Measurements from ENCODE around the gene SOBP.

Gene SOBP

DNA sequence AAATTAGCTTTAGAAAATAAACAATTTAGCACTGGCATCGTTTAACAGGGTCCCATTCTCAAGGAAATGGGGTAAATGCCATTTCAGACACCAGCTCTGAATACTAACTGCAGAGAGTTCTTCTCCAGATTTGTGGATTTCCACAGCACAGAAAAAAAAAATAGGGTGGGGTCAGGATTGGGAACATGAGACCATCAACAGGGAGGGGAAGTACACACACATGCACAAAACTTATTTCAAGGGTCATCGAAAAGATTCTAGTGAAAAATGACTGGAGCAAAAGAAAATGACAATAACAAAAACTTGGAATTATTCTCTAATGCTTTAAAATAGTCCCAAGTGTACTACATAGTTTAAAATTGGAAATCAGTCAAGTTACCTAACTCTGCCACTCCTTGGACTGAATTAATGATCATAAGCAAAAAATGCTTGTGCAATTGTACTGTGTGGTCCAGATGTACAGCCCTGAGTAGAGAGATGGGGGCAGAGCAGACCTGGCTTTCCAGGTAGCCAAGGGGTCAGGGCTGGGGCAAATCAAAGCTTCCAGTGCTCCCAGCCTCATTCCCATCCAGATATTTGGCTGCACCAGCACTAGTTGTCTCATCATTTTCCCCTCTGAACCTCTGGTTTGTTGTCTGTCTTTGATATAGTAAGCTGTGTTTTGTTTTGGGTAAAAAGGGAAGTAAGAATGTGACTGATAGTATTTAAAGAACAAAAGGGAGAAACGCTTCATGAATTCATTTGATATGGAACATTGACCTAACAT, 152.4 kb downstream of the SOBP start:
- FAIRE-seq: no peak

DNA sequence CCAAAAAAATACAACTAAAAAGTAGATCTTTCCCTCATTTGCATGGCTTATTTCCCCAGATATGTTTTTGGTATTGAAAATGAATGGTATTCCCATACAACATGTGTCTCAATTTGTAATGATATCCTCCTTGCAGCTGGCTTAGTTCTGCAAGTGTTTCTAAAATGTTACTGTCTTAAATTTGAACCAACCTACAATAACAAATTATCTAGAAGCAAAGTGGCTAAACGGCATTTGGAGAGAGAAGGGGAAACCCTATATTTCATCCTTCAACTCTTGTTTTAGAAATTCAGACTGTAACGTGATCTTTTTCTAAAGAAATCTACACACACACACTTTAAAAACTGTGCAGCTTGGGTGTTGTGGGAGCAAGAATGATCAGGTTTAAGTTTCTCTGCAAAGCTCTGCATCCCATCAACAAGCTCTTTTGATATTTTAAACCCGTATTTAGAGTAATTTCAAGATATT, 153.0 kb downstream of the SOBP start:
- no peak for FAIRE-seq

DNA sequence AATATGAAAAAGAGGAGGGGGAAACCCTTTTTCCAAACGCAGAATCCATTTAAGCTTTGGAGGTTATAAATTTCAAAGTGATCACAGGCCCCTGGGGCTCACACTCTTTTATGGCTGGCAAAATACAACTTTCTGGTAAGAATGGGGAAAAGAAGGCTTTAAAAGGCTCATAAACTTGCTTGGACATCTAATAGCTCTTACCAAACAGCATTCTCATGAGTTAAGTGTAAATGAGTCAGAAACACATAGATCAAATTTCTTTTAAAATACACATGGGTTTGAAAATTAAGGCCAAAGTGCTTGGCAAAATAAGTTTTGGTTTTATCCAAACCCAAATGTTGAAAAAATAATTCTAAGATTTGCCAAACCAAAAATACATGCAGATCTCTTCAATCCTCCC, 154.6 kb downstream of the SOBP start:
- FAIRE-seq: no peak

DNA sequence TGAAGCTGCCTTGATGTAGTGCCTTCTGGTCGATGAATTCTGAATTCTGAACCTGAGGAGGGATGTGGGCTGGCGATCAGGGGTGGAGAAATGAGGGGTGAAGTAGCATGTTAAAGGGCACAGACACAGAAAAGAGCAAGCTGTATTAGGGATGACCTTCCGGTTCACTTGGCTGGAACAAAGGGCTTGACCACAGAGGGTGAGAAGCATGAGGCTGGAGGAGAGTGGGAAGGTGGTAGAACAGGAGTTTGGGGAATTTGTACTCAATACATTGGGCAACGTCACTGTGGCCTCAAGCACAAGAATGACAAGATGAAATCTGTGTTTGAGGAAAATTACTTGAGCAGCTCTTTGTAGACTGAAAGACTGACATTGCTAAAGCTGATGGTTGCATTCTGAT, 155.8 kb downstream of the SOBP start:
- no peak for FAIRE-seq

DNA sequence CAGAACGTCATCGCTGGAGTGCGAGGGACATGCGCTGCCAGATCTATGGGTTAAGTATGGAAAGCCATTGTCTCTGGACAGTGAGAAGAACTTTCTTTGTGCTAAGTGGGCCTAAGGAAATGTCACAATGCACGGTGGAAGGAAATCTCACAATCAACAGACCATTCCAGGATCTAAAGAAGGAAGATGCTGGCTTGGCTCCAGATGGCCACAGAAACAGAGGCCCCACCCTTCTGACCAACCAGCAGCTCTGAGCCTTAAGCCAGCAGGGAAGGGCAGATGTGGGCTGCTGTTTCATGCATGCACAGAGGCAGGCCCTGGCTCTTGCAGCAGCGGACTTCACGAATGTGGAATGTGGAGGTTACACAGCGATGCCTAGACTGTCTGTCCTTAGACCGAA, 156.3 kb downstream of the SOBP start:
- no peak for FAIRE-seq

DNA sequence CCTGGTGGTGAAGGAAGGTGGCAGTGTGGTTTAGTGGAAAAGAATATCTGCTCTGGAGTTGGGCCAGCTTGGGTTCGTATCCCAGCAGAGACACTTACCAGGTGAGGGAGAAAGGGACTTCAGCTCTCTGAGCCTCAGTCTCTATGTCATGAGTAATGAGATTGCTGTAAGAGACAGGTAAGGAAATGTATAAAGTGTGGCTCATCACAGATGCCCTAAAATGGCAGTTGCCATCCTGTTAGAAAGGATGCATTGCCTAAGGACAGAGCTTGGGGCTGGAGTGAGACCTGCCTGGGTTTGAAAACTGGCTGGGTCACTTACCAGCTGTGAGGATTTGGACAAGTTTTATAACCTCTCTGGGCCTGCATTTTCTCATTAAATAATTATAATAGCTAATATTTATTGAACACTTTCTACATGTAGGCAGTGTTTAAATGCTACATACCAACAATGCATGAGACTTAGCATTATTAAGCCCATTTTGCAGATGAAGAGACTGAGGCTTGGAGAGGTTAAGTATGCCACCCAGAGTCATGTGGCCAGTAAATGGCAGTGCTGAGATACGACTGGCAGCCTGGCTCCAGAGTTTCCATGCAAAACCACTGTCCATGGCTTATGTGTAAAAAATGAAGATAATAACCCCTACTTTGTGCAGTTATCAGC, 157.0 kb downstream of the SOBP start:
- no peak for FAIRE-seq

DNA sequence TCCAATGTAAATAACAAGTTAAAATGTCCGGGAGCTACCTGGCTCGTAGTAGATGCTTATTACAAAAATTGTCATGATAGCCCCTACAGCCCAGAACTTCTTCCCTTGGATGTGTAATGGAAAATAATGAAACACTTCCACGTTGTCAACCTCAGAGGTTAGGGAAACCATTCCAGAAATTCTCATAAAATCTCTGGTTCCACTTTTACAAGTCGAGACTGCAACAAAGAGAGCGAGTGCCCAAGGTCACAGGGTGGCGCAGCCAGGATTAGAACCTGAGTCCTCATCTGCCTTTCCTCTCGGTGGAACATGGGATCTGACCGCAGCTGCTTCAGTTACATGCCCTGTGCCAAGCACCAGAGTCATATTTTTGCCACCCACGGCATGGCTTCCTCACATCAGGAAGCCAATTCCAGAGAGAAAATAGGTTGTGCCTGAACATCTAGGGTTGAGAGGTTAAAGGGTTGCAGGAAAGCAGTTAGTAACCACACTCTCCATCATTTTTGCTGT, 157.6 kb downstream of the SOBP start:
- FAIRE-seq: no peak

DNA sequence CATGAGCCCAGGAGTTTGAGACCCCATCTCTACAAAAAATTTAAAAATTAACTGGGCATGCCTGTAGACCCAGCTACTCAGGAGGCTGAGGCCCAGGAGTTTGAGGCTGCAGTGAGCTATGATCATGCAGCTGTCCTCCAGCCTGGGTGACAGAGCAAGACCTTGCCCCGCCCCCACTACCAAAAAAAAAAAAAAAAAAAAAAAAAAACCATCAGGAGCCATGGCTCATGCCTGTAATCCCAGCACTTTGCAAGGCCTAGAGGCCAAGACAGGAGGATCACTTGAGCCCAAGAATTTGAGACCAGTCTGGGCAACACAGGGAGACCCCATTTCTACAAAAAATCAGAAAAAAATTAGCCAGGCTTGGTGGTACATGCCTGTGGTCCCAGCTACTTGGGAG, 159.1 kb downstream of the SOBP start:
- no peak for FAIRE-seq

DNA sequence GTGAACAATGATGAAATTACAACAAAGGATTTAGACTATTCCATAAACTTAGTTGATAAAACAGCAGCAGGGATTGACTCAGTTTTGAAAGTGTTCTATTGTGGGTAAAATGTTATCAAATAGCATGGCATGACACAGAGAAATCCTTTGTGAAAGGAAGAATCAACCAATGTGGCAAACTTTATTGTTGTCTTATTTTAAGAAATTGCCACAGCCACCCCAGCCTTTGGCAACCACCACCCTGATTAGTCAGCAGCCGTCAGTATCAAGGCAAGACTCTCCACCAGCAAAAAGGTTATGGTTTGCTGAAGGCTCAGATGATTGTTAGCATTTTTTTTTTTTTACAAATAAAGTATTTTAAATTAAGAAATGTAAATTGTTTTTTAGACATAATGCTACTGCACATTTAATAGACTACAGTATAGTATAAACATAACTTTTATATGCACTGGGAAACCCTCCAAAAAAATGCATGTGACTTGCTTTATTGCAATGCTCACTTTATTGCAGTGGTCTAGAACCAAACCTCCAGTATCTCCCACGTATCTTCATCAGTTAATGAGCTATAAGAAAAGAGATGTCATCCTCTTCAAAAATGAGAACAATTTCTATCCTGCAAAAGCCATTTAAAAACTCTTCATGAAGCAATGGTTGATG, 162.7 kb downstream of the SOBP start:
- no peak for FAIRE-seq

DNA sequence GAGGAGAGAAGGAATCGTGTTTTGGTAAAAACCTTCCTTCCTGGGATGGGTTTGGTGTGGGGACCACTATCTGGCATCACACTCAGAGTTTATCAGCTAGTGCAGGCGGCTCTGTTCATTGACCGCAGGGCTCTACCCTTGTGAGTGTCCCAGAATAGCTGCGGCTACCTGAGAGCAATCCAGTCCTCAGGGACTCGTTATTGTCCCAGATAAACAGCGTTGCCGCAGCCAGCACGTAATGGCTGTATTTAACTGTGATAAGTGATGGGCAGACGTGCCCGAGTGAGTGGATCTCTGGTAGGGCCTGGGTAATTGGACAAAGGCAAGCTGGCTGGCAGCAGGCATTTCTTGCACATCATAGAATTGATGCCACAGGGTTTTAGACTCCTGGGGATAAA, 163.3 kb downstream of the SOBP start:
- FAIRE-seq: no peak

DNA sequence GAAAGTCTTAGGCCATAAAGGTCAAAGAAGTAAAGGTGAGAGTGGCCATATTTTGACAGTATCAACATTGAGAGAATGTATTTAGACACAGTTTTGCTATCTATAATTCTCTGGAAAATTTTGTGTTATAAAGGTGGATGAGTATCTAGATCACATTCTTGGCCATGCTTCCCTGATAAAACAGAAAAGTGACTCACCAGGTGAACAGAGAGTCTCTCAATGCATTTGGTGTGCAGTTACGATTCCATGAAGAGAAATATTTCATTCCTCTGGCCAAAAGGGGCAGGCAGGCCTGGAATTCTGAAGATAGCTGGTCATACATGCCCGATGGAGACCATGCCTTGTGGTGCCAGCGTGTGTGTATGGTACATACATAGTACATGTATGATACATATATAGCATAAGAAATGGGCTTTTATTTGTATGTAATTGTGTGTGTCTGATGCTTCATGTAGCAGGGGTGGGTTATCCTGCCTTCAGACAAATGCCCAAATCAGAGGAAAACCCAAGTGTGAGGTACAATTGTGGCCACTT, 164.0 kb downstream of the SOBP start:
- FAIRE-seq: no peak

DNA sequence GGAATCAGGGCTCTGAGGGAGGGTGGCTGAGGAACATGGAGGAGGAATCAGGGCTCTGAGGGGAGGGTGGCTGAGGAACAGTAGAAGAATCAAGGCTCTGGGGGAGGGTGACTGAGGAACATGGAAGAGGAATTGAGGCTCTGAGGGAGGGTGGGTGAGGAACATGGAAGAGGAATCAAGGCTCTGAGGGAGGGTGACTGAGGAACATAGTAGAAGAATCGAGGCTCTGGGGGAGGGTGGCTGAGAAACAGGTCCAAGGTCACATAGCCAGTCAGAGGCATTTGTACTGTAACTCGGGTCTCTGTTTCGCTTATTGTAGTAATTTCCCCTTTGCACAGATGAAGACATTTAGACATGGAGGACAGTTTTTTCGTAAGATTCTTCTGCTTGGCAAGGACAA, 164.8 kb downstream of the SOBP start:
- FAIRE-seq: no peak

DNA sequence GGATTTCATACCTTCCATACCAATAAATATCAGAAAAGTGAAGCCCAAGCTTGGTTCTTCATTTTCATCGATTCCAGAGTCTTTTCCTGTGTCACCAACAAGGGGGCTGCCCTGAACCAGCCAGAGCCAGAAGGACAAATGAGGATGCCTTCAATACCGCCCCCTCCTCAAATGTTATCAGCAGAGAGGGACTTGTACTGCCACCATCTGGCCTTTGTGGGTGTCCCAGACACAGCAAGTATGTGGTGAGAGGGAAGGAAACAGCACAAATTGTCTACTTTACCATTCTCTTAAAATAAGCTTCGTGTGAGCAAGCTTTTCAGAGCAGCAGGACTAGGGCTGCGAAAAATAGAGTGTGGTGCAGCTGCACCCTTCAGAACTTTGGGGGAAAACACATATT, 165.3 kb downstream of the SOBP start:
- FAIRE-seq: no peak

DNA sequence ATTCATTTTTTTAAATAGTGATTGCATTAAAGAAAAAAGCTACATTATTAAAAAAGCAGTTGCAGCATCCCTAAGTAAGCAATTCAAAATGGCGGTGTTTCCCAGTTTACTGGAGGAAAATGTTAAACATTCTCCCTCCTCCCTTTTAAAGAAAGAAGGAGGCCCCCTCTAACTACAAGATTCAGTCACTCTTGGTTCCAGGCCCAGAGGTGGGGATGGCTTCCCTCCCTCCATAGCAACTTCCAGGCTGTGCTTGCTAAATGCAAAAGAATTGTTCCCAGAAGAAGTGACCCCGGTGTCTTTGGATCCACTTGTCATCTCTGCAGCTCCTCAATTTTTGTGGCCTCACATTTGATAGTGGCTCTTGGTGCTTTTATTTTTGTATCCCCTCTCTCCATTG, 165.9 kb downstream of the SOBP start:
- FAIRE-seq: no peak

DNA sequence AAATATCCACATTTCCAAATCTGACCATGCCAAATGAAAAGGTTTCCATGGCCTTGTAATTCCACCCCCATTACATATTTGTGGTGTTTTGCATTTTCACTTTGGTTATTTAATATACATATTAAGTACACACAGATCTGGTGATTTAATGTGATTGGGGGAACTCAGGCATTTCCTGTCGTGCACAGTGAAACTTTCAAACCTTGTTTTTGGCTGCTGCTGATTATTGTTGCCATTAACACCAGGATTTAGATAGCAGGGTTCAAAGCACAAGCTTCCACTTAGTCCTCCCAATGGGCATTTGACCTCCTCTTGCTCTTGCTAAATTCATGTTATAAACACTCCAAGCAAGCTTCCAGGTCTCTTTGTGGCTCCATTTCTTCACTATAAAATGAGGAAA, 166.5 kb downstream of the SOBP start:
- no peak for FAIRE-seq

DNA sequence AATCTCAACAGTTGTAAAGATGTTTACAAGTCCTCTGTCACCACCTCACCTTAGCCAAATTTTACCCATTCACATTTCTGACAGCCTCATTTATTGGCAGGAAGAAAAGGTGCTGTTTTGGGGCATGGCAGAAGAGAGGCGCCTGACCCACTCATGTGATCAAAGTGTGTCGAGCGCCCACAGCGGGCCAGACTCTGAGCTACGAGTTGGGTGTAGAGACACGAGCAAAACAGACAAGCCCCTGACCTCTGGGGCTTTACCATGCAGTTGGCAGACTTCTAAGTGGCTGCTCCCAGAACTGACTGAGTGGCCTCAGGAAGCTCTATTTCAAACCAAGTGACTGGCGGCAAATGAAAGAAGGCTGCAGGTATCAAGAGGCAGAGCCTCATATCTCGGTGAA, 167.0 kb downstream of the SOBP start:
- FAIRE-seq: no peak

DNA sequence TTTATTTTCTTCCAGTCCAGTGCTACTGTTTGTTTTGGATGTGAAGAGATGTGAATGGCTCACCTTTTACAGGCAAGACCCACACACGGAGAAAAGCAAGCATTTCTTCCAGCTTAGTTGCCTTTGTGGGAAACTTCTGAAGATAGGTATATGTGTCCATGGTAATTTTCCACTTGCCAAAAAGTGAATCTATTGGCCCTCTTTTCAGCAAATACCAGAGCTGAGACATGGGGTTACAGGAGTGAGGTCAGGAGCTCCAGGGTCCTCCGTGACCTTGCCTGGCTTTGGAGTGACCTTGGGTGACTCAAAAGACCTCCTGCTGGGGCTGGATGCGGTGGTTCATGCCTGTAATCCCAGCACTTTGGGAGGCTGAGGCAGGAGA, 167.4 kb downstream of the SOBP start:
- no peak for FAIRE-seq

DNA sequence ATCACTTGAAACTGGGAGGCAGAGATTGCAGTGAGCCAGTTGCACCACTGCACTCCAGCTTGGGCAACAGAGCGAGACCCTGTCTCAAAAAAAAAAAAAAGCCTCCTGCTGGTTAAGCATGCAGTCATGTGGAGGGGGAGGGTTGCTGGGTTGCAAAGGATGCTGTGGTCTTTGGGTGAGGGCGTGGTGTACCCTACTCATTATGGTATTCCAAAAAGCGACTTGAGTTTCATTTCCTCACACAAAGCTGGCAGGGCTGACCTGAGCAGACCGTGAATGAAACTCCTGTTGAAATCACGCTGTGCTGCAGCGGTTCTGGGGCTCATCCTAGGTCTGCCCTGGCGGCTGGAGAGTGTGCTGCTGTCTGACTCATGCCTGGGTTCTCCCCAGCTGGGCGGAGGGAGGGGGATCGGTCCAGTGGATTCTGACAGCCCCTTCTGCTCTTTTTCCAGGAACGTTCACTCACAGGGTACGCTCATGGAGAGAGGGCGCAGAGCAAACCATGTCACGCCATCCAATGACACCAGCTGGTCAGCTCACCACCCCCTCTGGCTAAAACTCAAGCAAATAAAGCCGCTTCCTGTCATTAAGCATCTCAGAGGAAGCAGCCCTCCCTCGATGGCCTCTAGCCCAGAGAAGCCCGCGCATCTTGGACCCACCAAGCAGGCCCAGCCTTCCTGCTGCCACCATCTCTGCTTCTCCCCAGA, 168.0 kb downstream of the SOBP start:
- no peak for FAIRE-seq

DNA sequence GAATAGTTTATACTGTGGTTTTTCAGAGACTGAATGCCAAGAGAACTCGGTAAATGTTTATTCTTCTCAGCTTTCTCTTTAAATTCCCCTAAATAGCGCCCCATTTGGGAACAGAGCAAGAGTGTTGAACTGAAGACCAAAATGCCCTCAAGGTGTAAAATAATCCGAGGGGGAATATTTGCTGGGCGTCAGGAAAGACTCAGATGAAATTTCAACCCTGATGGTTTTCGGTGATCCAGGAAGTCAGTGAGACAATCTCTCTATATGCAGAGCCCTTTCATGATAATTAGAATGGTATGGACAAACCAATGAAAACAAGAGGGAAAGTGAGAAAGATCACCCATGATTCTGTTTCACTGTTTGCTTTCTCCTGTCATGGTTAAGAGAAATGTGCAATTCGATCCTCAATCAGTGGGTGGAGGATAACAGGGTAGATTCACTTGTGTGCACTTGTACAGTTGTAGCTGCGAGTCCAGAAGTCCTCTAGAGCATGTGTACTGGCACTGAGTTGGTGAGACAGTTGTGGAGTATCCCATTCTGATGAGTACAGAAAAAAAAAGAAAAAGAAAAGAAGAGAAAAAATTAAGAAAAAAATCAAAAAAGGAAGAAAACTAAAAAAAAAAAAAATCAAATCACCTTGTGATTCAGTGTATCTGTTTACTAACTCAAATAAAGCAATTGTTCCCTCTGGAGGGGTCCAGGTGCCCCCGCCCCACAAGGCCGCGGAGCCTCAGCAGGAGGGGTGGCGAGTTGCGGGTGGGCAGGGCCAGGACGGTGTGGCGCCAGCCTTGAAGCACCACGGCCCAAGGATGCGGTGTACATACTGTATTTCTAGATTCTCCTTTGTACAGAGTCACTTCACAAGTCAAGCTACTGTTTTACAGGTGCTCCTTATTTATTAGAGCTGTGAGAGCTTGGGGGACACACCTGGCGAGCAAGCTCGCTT, 169.3 kb downstream of the SOBP start:
- no peak for FAIRE-seq

DNA sequence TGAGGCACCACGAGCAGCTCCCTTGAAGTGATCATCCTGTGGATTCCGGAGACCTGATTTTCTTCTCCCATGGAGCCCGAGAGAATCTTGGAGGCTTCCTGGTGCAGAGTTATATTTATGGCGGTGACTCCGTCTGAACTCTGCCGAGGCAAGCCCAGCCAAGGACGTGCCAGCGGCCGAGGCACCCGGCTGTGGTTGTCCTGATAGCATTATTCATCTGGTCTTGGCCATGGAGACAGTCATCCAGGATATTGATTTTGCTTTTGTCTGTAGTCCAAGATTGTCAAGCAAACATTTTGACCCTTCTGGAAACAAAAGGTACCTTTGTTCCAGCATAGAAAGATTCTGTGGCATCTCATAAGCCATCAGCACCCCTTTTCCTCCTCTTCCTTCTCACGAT, 170.9 kb downstream of the SOBP start:
- no peak for FAIRE-seq

DNA sequence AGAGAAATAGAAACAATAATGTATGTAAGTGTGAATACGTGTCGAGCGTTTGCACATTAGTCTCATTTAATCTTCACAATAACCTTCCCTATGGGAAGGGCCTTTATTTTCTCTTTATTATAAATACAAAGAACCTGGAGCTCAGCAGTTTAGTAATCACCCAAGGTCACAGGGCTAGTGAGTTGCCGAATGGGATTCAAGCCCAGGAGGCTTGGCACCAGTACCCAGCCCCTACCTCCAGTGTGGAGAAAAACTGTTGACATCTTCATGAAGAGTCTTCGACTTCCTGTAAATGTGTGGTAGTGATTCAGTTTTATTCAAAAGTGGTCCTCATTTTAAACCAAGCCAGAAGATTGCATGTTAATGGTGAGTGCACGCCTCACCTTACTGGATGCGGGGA, 171.4 kb downstream of the SOBP start:
- FAIRE-seq: no peak

DNA sequence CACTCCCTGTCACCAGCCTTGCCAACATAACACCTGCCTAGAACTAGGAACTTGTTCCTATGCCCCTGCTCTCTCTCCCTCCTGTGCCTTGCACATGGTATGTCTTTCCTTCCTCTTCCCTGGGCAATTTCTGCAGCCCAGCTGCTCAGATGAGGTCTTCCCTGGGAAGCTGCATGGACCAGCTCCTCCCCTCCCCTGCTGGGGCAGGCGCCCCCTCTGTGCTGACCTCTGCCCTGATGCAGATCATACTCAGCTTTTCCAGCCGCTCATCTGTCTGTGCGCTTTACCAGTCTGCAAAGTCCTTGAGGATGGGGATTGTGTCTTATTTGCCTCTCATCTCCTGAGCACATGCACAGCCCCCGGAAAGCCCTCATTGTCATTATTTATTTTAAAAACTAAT, 172.4 kb downstream of the SOBP start:
- no peak for FAIRE-seq
